ENCODE measurements around the gene RHOD.

The RHOD gene

DNA sequence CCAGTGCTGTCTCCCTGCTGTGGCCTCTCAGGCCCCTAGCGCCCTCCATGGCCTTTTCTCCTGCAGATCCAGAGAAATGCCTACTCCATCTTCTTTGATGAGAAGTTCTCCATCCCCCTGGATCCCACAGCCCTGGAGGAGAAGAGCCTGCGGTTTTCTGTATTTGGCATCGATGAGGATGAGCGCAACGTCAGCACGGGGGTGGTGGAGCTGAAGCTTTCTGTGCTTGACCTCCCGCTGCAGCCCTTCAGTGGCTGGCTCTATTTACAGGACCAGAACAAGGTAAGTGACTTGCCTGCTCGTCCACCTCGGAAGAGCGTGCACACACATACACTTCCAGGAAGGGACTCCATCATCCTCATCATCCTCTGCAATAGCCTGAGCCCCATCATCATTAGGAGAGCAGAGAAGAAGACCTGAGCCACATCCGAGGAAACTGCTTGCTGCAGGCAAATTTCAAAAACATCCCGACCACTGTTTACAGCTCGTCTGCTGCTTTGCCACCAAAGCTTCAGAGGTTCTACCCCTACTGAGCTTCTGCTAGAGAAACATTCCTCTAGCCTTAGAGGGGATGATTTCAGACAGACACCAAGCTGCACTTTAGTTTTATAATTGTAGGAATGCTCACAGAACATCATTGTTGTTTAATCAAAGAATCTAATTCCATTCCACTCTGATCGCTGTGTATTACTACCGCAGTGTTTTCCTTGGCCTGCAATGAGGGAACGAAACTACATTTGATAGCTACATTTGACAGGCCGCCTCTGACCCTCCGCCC is 12.9 kb upstream of the RHOD start:
- TF ChIP-seq, protein P1, sequence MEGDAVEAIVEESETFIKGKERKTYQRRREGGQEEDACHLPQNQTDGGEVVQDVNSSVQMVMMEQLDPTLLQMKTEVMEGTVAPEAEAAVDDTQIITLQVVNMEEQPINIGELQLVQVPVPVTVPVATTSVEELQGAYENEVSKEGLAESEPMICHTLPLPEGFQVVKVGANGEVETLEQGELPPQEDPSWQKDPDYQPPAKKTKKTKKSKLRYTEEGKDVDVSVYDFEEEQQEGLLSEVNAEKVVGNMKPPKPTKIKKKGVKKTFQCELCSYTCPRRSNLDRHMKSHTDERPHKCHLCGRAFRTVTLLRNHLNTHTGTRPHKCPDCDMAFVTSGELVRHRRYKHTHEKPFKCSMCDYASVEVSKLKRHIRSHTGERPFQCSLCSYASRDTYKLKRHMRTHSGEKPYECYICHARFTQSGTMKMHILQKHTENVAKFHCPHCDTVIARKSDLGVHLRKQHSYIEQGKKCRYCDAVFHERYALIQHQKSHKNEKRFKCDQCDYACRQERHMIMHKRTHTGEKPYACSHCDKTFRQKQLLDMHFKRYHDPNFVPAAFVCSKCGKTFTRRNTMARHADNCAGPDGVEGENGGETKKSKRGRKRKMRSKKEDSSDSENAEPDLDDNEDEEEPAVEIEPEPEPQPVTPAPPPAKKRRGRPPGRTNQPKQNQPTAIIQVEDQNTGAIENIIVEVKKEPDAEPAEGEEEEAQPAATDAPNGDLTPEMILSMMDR (IDR thresholded peaks at IDR 0.05; ENCODE audit: borderline replicate concordance, insufficient read depth, low read depth, low read length): no peak
- no peak overlapping the region for H3K4me3 ChIP-seq (ENCODE audit: low read depth, low read length)

DNA sequence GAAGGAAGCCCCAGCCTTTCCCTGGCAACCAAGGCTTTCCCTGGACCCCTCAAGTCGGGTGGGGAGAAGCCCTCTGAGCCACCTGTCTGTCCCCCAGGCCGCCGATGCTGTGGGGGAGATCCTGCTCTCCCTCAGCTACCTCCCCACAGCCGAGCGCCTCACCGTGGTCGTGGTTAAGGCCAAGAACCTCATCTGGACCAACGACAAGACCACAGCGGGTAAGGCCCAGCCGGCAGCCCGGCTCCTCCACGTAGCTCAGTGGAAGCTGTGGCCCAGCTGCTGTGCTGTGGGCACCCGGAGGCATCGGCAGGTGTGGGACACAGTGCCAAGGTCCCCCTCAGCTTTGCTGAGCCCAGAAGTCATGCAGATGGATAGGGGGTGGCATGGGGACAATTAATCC is 12.2 kb upstream of the RHOD start:
- TF ChIP-seq, protein P1 (IDR thresholded peaks at IDR 0.05; ENCODE audit: borderline replicate concordance, insufficient read depth, low read depth, low read length): 0 out of 2 replicates have a peak, but pooled peaks have one; percentile 22
- H3K4me3 ChIP-seq (ENCODE audit: low read depth, low read length): no peak overlapping the region

DNA sequence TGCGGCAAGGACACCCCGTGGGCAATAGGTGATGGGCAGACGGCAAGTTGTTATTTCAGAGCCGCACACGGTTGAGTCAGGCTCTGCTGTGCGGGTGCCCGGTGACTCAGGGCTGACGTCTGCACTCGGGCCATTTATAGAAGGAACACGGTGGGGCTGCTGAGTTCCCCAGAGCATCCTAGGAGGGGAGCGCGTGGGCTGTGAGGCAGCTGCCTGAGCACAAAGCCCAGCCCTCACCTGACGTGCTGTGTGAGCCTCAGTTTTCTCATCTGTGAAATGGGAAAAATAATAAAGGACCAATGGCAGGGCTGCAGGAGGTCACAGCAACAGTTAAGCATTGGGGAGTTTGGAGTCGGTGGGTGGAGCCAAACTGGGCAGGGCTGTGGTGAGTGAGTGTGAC is 11.3 kb upstream of the RHOD start:
- no peak overlapping the region for H3K4me3 ChIP-seq (ENCODE audit: low read depth, low read length)
- TF ChIP-seq, protein P1 (IDR thresholded peaks at IDR 0.05; ENCODE audit: borderline replicate concordance, insufficient read depth, low read depth, low read length): no peak

DNA sequence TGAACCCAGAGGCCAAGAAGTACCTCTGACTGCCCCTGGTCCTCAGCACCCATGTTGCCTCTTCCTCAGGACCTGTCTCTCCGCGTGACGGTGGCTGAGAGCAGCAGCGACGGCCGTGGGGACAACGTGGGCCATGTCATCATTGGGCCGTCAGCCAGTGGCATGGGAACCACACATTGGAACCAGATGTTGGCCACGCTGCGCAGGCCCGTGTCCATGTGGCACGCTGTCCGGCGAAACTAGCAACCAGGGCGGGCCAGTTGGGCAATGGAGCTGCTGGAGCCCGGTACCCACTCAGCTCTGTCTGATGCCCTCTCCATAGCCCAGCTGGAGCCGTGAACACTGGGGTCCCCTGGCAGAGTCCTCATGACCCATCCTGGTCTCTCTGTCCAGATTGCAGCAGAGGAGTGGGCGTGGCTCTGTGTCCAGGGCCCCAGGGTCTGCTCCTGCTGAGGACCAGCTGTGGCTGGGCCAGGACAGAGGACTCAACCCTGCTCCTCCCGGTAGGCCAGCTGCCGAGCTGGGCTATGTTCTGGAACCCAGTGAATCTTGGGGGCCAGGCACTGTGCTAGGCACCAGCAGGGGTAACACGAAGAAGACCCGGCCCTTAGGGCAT is 8.0 kb upstream of the RHOD start:
- TF ChIP-seq, protein P1 (IDR thresholded peaks at IDR 0.05; ENCODE audit: borderline replicate concordance, insufficient read depth, low read depth, low read length): no peak

DNA sequence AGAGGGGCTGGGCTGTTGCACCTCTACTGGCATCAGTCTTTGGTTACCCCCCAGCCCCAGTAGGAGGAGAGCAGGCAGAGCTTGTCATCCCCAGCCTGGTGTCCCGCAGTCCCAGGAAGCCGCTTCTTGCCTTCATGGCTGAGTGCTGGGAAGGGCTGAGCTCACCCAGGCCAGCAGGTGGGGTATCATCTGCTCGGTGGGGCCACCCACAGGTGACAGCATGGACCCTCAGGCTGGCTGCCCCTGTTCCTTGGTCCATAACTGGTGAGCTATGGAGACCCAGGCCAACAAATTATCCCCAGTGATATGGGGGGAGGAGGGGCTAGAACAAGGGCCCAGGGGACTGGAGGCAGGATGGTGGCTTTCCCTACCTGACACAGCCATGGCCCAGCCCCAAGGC is 6.5 kb upstream of the RHOD start:
- H3K4me3 ChIP-seq (ENCODE audit: low read depth, low read length): no peak overlapping the region
- TF ChIP-seq, protein P1 (IDR thresholded peaks at IDR 0.05; ENCODE audit: borderline replicate concordance, insufficient read depth, low read depth, low read length): no peak

More for the DNA sequence above, 8.0 kb upstream of the RHOD start:
- no peak overlapping the region for H3K4me3 ChIP-seq (ENCODE audit: low read depth, low read length)

DNA sequence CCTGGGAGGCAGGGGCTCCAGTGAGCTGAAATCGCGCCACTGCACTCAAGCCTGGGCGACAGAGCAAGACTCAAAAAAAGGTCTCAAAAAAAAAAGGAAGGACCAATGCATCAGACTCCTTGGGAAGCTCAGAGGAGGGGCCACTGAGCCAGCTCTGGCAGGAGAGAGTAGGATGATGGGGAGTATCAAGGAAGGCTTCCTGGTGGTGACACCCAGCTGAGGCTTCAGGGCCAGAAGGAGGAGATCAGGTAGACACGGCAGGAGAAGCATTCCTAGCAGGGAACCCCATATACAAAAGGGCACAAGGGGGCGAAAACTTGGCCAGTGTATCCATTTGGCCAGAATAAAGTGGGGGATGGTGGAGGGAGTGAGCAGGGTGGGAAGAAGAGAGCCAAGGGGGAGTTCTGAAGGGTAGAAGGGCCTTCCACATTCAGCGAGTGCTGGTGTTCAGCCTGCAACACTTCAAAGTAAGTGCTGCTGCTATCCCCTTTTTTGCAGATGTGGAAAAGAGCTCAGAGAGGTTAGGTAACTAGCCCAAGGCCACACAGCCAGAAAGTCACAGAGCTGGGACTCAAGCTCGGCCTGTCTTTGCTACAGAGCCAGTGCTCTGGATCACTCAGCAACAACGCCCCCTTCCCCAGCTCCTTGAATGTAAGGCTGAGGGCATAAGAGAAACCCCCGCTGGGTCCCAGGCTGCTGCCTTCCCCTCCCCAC is 5.3 kb upstream of the RHOD start:
- no peak overlapping the region for H3K4me3 ChIP-seq (ENCODE audit: low read depth, low read length)
- TF ChIP-seq, protein P1 (IDR thresholded peaks at IDR 0.05; ENCODE audit: borderline replicate concordance, insufficient read depth, low read depth, low read length): no peak
